GM12801 (cell line): Measurements from ENCODE around the gene PRKCB.

Experiments
- CTCF ChIP-seq: IDR thresholded peaks from one replicate; pipeline ENCODE4 v1.5.1; 2011; ENCODE audit warnings: control low read depth; ENCODE audit not compliant: insufficient read length; ENCODE audit errors: extremely low read depth

Gene PRKCB

DNA sequence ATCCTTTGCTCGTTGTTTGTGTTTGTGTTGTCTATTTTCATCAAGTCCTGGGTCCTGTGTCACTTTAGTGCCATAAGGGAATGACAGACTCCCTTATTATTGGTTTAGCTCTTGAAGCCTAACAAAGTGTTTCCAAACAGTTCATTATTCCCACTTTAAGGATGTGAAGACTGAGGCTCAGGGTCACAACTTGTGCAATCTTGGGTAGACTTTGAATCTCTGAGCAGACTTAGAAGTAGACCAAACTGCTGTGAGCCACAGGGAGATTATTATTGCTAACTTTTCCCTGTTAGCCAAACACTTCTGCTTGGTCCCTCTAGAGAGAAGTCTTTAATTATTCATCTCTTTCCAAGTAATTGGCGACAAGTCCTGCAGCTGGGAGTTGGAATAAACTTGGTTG, 31.8 kb downstream of the PRKCB start:
- TF ChIP-seq CTCF: no peak

DNA sequence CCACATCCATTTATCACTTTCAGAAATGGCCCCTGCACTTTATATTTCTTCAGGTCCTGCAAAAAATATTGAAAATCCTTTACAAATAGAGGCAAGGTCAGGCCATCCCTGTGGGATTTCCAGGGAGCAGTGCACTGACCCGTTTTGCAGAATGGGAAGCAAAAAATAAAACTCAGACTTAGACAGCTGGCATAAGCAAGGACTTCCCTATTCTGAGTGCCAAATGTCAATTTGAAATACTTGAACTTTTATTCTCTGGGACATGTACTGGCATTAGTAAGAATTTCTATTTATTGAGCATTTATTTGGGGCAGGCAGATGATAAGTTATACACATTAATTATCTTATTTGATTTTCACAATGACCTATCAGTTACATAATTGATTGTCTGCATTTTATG, 32.4 kb downstream of the PRKCB start:
- TF ChIP-seq CTCF: no peak

DNA sequence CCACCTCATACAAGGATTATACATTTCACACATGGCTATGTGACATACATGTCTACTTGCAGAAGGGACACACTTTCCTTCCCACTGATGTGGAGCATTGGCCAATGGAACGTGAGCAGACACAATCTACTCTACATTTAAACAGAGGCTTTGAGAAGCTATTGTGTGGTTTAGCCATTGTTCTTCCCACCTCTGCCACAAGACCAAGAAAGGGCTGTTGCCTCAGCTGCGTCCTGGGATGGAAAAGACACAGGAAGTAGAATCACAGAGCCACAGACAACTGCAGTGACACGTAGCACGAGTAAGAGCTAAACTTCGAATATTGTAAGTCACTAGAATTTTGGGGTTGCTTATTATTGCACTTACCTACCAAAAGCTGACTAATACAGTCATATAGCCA, 33.3 kb downstream of the PRKCB start:
- TF ChIP-seq CTCF: no peak

- TF ChIP-seq CTCF: no peak
Observed at GRCh38 chr16:23871924-23872323, 36.1 kb downstream of the PRKCB start.

- TF ChIP-seq CTCF: no peak
Observed at GRCh38 chr16:23874613-23875294, 39.0 kb downstream of the PRKCB start.

GRCh38 chr16:23876256-23876896, 40.6 kb downstream of the PRKCB start:
- TF ChIP-seq CTCF: no peak

DNA sequence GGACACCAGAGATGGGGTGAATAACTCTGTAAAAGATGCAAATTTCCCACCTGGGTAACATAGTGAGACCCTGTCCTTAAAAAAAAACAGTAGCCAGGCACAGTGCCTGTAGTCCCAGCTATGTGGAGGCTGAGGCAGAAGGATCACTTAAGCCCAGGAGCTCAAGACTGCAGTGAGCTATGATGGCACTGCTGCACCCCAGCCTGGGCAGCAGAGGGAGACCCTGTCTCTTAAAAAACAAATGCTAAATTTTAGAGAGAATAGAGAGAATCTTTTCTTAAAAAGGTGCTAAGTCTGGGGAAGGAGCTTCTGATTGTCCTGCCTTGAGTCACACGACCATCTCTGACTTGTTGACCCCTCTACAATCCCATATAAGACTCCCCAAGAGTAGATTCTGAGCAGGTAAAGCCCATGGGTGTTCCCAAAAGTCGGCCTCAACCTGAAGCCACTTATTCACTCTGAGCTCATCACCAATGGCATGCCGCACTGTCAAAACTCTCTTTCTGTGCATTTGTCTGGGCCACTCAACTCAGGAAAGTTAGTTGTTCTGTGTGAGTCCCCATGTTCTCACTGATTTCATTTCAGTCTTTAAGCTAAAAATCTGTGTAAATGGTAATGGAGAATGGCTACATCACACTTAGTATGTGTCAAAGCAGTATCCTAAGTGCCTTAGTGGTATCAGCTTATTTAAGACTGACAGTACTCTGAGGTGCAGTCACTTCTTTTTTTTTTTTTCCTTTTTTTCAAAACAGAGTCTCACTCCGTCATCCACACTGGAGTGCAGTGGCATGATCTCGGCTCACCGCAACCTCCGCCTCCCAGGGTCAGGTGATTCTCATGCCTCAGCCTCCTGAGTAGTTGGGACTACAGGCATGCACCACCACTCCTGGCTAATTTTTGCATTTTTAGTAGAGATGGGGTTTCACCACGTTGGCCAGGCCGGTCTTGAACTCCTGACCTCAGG, 41.6 kb downstream of the PRKCB start:
- TF ChIP-seq CTCF: no peak
